Measurements from ENCODE around the gene ARFGEF2.

GRCh38 chr20:48886194-48886593 lies 35.3 kb upstream of the ARFGEF2 start:
- TF ChIP-seq CTCF (IDR thresholded peaks at IDR 0.05), result no peak
- no peak for TF ChIP-seq POLR2A (IDR thresholded peaks at IDR 0.05)
- TF ChIP-seq POLR2AphosphoS5 (IDR thresholded peaks at IDR 0.05), result no peak
- TF ChIP-seq EP300 (IDR thresholded peaks at IDR 0.05), result no peak
